GM18873 (cell line): Measurements from ENCODE around the gene KLHL6.
A peak's percentile ranks its signal among the peaks of the same experiment; 100 is the strongest.
"Not testable (repeated sequence)": the region's sequence is repeated elsewhere in the genome, so short reads cannot be mapped to it uniquely, and the experiment has no call there.

Experiments
- ATAC-seq: cut with Tn5 transposase; IDR thresholded peaks from one replicate; pipeline ENCODE4 v1.9.1; 2021; ENCODE audit warnings: mild to moderate bottlenecking, moderate library complexity, moderate number of reproducible peaks; ENCODE audit not compliant: unreplicated experiment, low FRiP score

KLHL6 gene

GRCh38 chr3:183555541-183556081 is at the start of gene KLHL6:
KLHL6 (minus strand) TSS chr3:183555706; CDS start chr3:183555653, 53 bp downstream.
- ATAC-seq: peak; percentile 87

GRCh38 chr3:183597959-183598358 is 42.5 kb upstream of the KLHL6 start:
- ATAC-seq: no peak

GRCh38 chr3:183594636-183595035 is 39.1 kb upstream of the KLHL6 start:
- no peak for ATAC-seq

GRCh38 chr3:183592821-183593220 is 37.3 kb upstream of the KLHL6 start:
- ATAC-seq: no peak

- peak; percentile 94 for ATAC-seq
Observed at GRCh38 chr3:183591881-183592521, 36.5 kb upstream of the KLHL6 start.

GRCh38 chr3:183590442-183590841 is 34.9 kb upstream of the KLHL6 start:
- ATAC-seq: no peak

GRCh38 chr3:183587336-183587735 is 31.8 kb upstream of the KLHL6 start:
- ATAC-seq: no peak

GRCh38 chr3:183586477-183586876 is 31.0 kb upstream of the KLHL6 start:
- no peak for ATAC-seq

- ATAC-seq: no peak
Observed at GRCh38 chr3:183584914-183585280, 29.4 kb upstream of the KLHL6 start.

GRCh38 chr3:183584246-183584913 is 28.9 kb upstream of the KLHL6 start:
- ATAC-seq: no peak

- no peak for ATAC-seq
Observed at GRCh38 chr3:183583331-183584245, 28.1 kb upstream of the KLHL6 start.

- no peak for ATAC-seq
Observed at GRCh38 chr3:183582161-183582560, 26.7 kb upstream of the KLHL6 start.

GRCh38 chr3:183581496-183582155 is 26.1 kb upstream of the KLHL6 start:
- no peak for ATAC-seq

GRCh38 chr3:183579967-183580900 is 24.7 kb upstream of the KLHL6 start:
- no peak for ATAC-seq

- no peak for ATAC-seq
Observed at GRCh38 chr3:183578179-183578578, 22.7 kb upstream of the KLHL6 start.

GRCh38 chr3:183577346-183577745 is 21.8 kb upstream of the KLHL6 start:
- ATAC-seq: no peak

GRCh38 chr3:183576487-183577107 is 21.1 kb upstream of the KLHL6 start:
- no peak for ATAC-seq

GRCh38 chr3:183572935-183573334 is 17.4 kb upstream of the KLHL6 start:
- peak; percentile 77 for ATAC-seq

GRCh38 chr3:183570191-183570590 is 14.7 kb upstream of the KLHL6 start:
- ATAC-seq: not testable (repeated sequence)
